Stimulated activated naive CD8-positive, alpha-beta T cell treated with anti-CD3 and anti-CD28 coated beads, Interleukin-15, Interleukin-2, amounts not matched to agents 100 ng/mL and 50 ng/mL, for 24 hours (primary cell): ENCODE measurements around the gene TBC1D22A.

ENCODE experiments used
- H3K27ac Mint-ChIP-seq: one replicate; pipeline ENCODE4 v1.8.0; 2021; ENCODE audit warnings: mild to moderate bottlenecking, mixed read lengths
- H3K27me3 Mint-ChIP-seq: one replicate; pipeline ENCODE4 v1.8.0; 2021; ENCODE audit warnings: mixed read lengths
- H3K36me3 Mint-ChIP-seq: one replicate; pipeline ENCODE4 v1.8.0; 2021; ENCODE audit warnings: low read depth, mixed read lengths
- H3K4me1 Mint-ChIP-seq: one replicate; pipeline ENCODE4 v1.8.0; 2021; ENCODE audit warnings: low read depth, mixed read lengths
- H3K4me3 Mint-ChIP-seq: one replicate; pipeline ENCODE4 v1.8.0; 2021; ENCODE audit warnings: mild to moderate bottlenecking, mixed read lengths
- H3K9me3 Mint-ChIP-seq: one replicate; pipeline ENCODE4 v1.8.0; 2021; ENCODE audit warnings: mixed read lengths

TBC1D22A gene

DNA sequence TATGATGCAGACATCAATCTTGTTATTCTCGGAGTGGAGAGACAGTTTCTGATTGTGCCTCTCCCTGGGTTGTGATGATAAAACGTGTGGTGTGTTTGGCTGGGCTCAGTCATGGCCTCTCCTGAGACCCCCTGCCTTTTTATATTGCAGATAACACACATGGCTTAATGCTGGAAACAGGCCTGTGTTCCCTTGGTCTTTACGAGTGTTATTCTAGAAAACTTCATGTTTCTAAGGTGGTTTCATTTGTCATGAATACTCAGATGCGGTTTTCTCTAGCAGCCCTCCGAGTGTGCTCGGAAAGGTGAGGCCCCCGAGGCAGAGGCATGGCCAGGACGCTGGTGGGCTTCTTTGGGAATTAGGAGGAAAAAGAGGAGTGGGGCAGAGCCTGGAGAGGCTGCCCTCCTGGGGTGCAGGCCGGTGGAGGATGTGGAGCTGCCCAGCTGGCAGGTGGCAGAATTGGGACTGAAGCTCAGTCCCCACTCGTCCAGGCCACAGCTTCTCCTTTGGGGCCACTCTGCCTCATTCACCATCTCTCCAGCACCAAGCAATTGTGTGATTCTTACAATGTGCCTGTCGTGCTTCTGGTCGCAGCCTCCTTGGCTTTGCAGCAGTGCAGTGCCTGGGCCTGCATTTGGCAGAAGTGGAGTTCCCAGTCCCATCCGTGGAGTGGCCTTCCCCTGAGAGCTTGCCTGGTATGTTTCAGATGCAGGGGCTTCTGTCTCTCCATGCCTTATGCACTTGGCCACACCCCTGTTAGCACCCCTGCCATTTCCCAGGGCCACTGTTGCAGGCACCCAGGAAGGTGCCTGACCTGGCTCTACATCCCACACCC, 309.6 kb downstream of the TBC1D22A start:
- Mint-ChIP-seq H3K27me3 (no peaks in the 10 kb centered on the region), H3K36me3 (peaks cover 36% of the 10 kb centered on the region)

DNA sequence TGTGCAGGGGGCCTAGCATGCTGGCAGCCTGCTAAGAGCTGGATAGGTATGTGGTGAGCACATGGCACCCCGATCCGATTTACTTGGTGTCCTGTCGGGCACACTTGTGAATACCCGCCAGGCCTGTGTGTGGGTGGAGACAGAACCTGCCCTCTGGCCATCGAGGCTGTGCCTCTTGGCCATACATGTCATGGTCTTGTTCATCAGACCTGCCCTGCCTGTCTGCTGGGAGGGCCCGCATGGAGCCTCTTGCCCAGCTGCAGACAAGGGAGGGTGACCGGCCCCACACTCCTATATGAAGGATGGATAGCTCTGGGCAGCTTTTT, 310.2 kb downstream of the TBC1D22A start:
- Mint-ChIP-seq H3K9me3 (peaks cover 17% of the 10 kb centered on the region), H3K4me1 (peaks cover 15% of the 10 kb centered on the region), H3K27me3 (no peaks in the 10 kb centered on the region), H3K36me3 (peaks cover 36% of the 10 kb centered on the region), H3K4me3 (no peak overlapping the region), H3K27ac (no peak overlapping the region)

More for the DNA sequence above, 309.6 kb downstream of the TBC1D22A start:
- H3K27ac Mint-ChIP-seq: no peak overlapping the region
- H3K9me3 Mint-ChIP-seq: peaks cover 17% of the 10 kb centered on the region
- H3K4me3 Mint-ChIP-seq: no peak overlapping the region
- H3K4me1 Mint-ChIP-seq: peaks cover 19% of the 10 kb centered on the region

DNA sequence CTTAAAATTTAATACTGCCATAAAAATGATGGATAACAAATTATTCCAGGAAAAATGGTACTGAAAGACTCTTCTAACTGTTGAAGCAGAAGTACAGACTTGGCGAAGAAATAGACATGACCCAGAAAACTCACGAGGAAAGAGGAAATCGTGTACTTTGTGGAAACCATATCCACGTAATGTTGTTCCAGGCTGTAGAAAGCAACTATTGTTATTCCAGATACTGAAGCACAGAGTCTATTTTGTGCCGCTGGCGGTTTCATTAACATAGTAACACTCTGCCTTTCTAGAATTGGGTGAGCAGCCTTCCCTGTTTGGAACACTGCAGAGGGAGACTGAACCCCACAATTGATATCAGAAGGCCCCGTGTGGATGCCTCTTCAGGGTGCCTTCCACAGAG, 310.6 kb downstream of the TBC1D22A start:
- Mint-ChIP-seq H3K27ac (no peak overlapping the region), H3K9me3 (peaks cover 17% of the 10 kb centered on the region), H3K27me3 (no peaks in the 10 kb centered on the region), H3K4me1 (peaks cover 10% of the 10 kb centered on the region), H3K36me3 (peaks cover 40% of the 10 kb centered on the region), H3K4me3 (no peak overlapping the region)

DNA sequence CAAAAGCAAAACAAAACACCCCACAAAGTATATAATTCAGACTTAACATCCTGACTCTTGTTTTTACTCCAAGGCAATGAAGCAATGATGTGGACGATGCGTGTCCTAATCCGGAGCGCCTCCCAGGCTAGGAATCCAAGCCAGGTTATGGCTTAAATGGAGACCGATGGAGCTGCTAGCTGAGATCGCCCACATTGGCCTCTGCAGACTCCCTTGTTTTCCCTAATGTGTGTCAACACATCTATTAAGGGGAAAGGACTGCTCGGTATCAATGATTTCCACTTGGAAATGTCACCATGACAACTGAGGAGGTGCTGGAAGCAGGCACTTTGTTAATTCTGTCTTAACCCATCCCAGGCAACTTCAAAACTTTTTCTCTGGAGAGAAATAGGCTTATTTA, 311.7 kb downstream of the TBC1D22A start:
- H3K36me3 Mint-ChIP-seq: peaks cover 48% of the 10 kb centered on the region
- H3K4me1 Mint-ChIP-seq: peaks cover 9% of the 10 kb centered on the region
- no peak overlapping the region for H3K27ac Mint-ChIP-seq
- H3K4me3 Mint-ChIP-seq: no peak overlapping the region
- peaks cover 17% of the 10 kb centered on the region for H3K9me3 Mint-ChIP-seq
- H3K27me3 Mint-ChIP-seq: no peaks in the 10 kb centered on the region

GRCh38 chr22:47075568-47075967, 313.1 kb downstream of the TBC1D22A start:
- Mint-ChIP-seq H3K27me3 (no peaks in the 10 kb centered on the region), H3K27ac (no peak overlapping the region), H3K4me3 (no peak overlapping the region), H3K4me1 (no peaks in the 10 kb centered on the region), H3K36me3 (peaks cover 59% of the 10 kb centered on the region), H3K9me3 (peaks cover 27% of the 10 kb centered on the region)

DNA sequence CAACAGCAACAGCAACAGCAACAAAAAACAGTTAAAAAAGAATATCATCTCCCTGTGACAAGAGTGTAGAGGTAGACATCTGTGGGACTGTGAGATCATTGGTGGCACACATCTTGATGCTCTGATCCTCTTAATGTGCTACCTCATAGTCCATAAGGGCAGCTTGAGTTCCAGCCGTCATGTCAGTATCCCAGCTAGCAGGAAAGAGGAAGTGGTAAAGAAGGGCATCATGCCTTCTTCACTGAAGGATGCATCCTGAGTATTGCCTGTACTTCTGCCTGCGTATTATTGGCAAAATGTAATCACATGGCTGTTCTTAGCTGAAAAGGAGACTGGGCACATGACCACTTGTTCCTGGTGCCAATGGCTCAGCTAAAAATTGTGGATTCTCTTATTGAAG, 314.3 kb downstream of the TBC1D22A start:
- Mint-ChIP-seq H3K27me3 (no peaks in the 10 kb centered on the region), H3K36me3 (peaks cover 60% of the 10 kb centered on the region), H3K4me3 (no peak overlapping the region), H3K9me3 (peaks cover 29% of the 10 kb centered on the region), H3K27ac (no peak overlapping the region), H3K4me1 (no peaks in the 10 kb centered on the region)

DNA sequence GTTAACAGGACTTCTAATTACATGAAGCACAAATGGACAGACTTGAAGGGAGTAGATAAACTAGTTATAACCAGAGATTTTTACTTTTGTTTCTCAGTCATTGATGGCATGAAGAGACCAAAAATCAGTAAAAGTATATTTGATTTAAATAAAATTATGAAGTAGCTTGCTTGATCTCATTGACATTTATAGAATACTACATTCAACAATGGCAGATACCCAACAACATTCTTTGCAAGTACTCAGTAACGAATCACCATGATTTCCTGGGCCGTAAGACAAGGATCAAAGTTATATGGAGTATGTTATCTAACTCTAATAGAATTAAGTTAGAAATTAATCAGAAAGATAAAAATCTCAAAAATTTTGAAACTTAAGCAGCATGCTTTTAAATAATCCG, 317.6 kb downstream of the TBC1D22A start:
- Mint-ChIP-seq H3K4me1 (peaks cover 17% of the 10 kb centered on the region), H3K4me3 (no peak overlapping the region), H3K27me3 (no peaks in the 10 kb centered on the region), H3K9me3 (peaks cover 25% of the 10 kb centered on the region), H3K27ac (no peak overlapping the region), H3K36me3 (peaks cover 60% of the 10 kb centered on the region)

- no peak overlapping the region for H3K4me3 Mint-ChIP-seq
- H3K36me3 Mint-ChIP-seq: peaks cover 53% of the 10 kb centered on the region
- no peak overlapping the region for H3K27ac Mint-ChIP-seq
- H3K27me3 Mint-ChIP-seq: no peaks in the 10 kb centered on the region
- peaks cover 17% of the 10 kb centered on the region for H3K4me1 Mint-ChIP-seq
- peaks cover 20% of the 10 kb centered on the region for H3K9me3 Mint-ChIP-seq
Measured at GRCh38 chr22:47082505-47082904, 320.1 kb downstream of the TBC1D22A start.

DNA sequence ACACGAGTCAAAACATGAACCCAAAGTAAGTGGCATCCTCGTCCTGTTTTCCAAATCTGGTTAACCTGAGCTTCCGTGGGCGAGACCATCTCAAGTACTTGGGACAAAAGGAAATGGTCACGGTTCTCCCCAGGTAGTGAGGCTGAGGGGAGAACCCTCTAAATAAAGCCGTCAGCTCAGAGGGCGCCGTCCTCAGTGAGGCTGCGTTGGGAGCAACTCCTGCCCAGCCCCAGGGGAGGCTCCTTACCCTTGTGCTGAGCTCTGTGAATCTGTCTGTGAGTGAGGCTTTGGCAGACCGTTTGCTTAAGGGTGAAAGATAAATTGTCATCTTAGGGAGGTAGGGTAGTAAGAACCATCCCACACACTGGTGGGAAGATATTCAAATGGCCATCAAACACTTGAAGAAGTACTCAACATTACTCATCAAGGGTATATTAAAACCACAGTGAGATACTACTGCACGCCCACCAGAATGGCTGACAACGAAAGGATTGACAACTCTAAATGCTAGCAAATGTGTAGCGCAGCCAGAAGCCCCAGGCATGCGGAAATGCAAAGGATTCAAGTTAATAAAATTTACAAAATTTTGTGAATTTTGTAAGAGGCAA, 321.0 kb downstream of the TBC1D22A start:
- no peaks in the 10 kb centered on the region for H3K27me3 Mint-ChIP-seq
- peaks cover 45% of the 10 kb centered on the region for H3K36me3 Mint-ChIP-seq
- no peak overlapping the region for H3K4me3 Mint-ChIP-seq
- peaks cover 20% of the 10 kb centered on the region for H3K9me3 Mint-ChIP-seq
- peaks cover 20% of the 10 kb centered on the region for H3K4me1 Mint-ChIP-seq
- H3K27ac Mint-ChIP-seq: no peak overlapping the region

- H3K4me3 Mint-ChIP-seq: no peak overlapping the region
- no peaks in the 10 kb centered on the region for H3K27me3 Mint-ChIP-seq
- H3K27ac Mint-ChIP-seq: no peak overlapping the region
- peaks cover 20% of the 10 kb centered on the region for H3K9me3 Mint-ChIP-seq
- peaks cover 39% of the 10 kb centered on the region for H3K36me3 Mint-ChIP-seq
- H3K4me1 Mint-ChIP-seq: peaks cover 27% of the 10 kb centered on the region
Measured at GRCh38 chr22:47084226-47084625, 321.8 kb downstream of the TBC1D22A start.

DNA sequence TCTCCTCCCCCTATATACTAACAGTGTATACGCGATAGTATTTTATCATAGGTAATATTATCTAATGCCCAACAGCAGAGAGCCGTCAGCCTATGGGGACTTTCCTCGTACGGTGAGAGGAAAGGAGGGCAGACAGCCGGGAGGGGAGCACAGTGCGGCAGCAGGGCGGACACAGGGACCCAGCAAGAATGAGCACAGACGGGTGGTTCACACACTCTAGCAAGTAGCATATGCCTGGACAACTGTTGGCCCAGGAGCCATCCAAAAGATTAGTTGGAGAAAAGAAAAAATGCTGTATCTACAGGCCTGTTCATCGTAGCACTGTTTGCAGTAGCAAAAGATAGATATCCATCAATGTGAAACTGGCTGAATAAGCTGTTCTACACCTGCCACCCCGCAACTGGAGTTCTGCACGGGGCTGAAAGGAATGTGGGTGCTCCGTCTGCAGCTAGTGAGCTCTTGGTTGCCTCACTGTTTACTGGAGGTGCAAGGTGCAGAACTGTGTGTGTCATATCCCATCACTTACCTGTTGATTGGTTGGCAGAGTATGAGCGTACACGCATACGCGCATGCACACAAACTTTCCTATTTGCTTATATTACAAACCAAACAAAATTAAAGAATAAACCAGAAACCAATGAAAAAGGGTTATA, 324.3 kb downstream of the TBC1D22A start:
- H3K27ac Mint-ChIP-seq: no peak overlapping the region
- peaks cover 8% of the 10 kb centered on the region for H3K9me3 Mint-ChIP-seq
- H3K36me3 Mint-ChIP-seq: peaks cover 28% of the 10 kb centered on the region
- H3K4me3 Mint-ChIP-seq: no peak overlapping the region
- H3K27me3 Mint-ChIP-seq: no peaks in the 10 kb centered on the region
- peaks cover 45% of the 10 kb centered on the region for H3K4me1 Mint-ChIP-seq

DNA sequence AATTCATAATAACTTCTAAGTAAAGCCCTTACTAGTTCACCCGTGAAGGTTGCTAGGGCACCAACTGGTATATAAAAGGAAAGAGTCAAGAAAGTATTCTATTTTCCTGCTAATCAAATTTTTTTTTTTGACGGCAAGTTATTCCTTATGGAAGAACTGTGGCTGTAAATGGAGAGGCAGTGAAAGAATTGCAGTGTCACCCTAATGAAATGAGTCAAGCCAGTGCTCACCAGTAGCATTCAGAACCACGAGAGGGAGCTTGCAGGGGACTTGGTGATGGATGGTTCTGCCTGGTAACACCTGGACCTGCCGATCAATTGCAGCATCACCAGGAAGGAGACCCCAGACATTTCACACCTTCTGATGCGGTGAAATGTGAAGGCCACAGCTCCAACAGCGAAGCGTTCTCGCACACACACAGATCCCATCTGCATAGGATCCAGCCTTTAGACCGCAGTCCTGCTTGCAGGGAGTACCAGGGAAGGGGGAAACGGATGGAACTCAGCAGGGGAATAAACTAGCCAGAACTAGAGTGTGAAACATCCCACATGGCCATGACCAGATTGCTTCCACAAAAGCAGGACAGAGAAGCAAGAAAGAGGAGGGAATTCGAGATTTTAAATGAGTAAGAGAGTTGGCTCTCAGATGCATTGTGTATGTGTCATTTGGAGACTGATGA, 326.2 kb downstream of the TBC1D22A start:
- H3K4me1 Mint-ChIP-seq: peaks cover 32% of the 10 kb centered on the region
- H3K36me3 Mint-ChIP-seq: peaks cover 20% of the 10 kb centered on the region
- H3K4me3 Mint-ChIP-seq: no peak overlapping the region
- H3K27me3 Mint-ChIP-seq: no peaks in the 10 kb centered on the region
- H3K27ac Mint-ChIP-seq: no peak overlapping the region
- no peaks in the 10 kb centered on the region for H3K9me3 Mint-ChIP-seq

- Mint-ChIP-seq H3K4me3 (no peak overlapping the region), H3K27ac (no peak overlapping the region), H3K27me3 (no peaks in the 10 kb centered on the region), H3K9me3 (no peaks in the 10 kb centered on the region), H3K36me3 (peaks cover 12% of the 10 kb centered on the region), H3K4me1 (peaks cover 31% of the 10 kb centered on the region)
Measured at GRCh38 chr22:47089374-47089773, 326.9 kb downstream of the TBC1D22A start.

DNA sequence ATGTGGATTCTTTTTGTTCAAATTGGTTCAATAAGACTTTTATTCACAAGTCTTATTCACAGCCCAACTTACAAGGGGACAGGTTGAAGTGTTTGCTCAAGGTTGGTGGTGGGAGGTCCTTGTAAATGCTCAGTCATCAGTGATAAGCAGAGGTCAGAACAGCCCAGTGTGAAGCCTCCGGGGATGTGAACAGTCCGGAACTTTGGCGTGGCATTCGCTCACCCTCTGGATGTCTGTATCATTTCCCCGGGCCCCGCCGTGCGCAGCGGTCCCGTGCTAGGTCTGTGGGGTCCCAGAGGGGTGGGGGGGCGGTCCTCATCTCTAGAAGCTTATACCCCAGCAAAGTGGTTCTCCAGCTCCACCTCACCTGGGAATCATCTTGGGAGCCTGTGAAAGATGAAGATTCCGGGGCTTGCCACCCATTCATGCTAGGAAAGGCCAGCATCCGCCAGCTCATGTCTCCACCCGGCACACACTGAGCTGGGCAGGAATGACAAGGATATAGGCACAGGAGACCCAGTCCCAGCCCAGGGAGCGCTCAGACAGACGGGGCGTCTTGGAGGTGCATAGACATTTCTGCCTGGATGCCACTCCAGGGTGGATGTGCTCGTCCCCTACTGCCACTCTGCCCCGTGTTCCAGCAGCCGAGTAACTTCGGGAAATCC, 327.5 kb downstream of the TBC1D22A start:
- Mint-ChIP-seq H3K4me1 (peaks cover 36% of the 10 kb centered on the region), H3K27me3 (no peaks in the 10 kb centered on the region), H3K27ac (no peak overlapping the region), H3K9me3 (no peaks in the 10 kb centered on the region), H3K4me3 (no peak overlapping the region), H3K36me3 (peaks cover 9% of the 10 kb centered on the region)
